CD4-positive, alpha-beta T cell (primary cell): ENCODE data around the gene ZFYVE27. TPM values are rescaled to one million over a fixed set of nuclear protein-coding genes. Genes with fewer than 3 reads are reported as not detected.

Experiments used
- ATAC-seq: fragments of 200-7000 bp; cut with Tn5 transposase; one replicate; pipeline ENCODE4 v1.10.0; 2022; ENCODE audit warnings: mild to moderate bottlenecking; ENCODE audit not compliant: poor library complexity
- CTCF ChIA-PET: fragments of 350-600 bp; sonication (Branson Sonifier 250); formaldehyde crosslinking; loops from one replicate; lab custom pipeline; 2021; ENCODE audit warnings: antibody characterized with exemption, inconsistent platforms; lab: Charles Lee
- POLR2A ChIA-PET: fragments of 350-600 bp; sonication (Branson Sonifier 250); formaldehyde crosslinking; loops from one replicate; lab custom pipeline; 2021; ENCODE audit warnings: antibody characterized with exemption, inconsistent platforms; lab: Charles Lee
- DNase-seq, 14 experiments: peaks; one replicate each; pipeline ENCODE4 v3.0.0-alpha.2; 2013 to 2020; ENCODE audit warnings: mixed read lengths in 2 of 14
- H3K27ac ChIP-seq, 2 donors: one replicate each; pipeline versions ENCODE4 v1.5.1 to v1.7.0; 2013; ENCODE audit warnings: low read length in 2 of 2, low read depth in 1 of 2, mild to moderate bottlenecking in 1 of 2
- H3K27me3 ChIP-seq, 2 experiments: 1 replicate in 1 of 2; 2 replicates in 1 of 2; pipeline versions ENCODE4 v1.6.1 to v1.7.0; 2013; ENCODE audit warnings: low read length in 2 of 2, control low read depth in 1 of 2, mild to moderate bottlenecking in 1 of 2, moderate library complexity in 1 of 2; ENCODE audit not compliant: insufficient read depth in 2 of 2, control insufficient read depth in 1 of 2
- H3K36me3 ChIP-seq: one replicate; pipeline ENCODE4 v1.6.1; 2013; ENCODE audit warnings: low read length, control low read depth; ENCODE audit not compliant: insufficient read depth
- H3K4me1 ChIP-seq: one replicate; pipeline ENCODE4 v1.6.1; 2013; ENCODE audit warnings: low read length, control low read depth; ENCODE audit not compliant: insufficient read depth
- H3K4me3 ChIP-seq: one replicate; pipeline ENCODE4 v1.5.1; 2013; ENCODE audit warnings: mild to moderate bottlenecking, low read length, moderate library complexity
- H3K9me3 ChIP-seq, 2 experiments: 1 replicate in 1 of 2; 2 replicates in 1 of 2; pipeline versions ENCODE4 v1.6.1 to v1.7.0; 2013; ENCODE audit warnings: low read length in 2 of 2, mild to moderate bottlenecking in 2 of 2, control low read depth in 1 of 2, moderate library complexity in 1 of 2; ENCODE audit not compliant: control insufficient read depth in 1 of 2, insufficient read depth in 1 of 2
- H3K27ac Mint-ChIP-seq: one replicate; pipeline ENCODE4 v1.8.0; 2020; ENCODE audit warnings: mixed read lengths
- H3K27me3 Mint-ChIP-seq: one replicate; pipeline ENCODE4 v1.8.0; 2021; ENCODE audit warnings: mixed read lengths
- H3K36me3 Mint-ChIP-seq: one replicate; pipeline ENCODE4 v1.8.0; 2021; ENCODE audit warnings: low read depth, mixed read lengths
- H3K4me1 Mint-ChIP-seq: one replicate; pipeline ENCODE4 v1.8.0; 2021; ENCODE audit warnings: low read depth, mixed read lengths
- H3K4me3 Mint-ChIP-seq: one replicate; pipeline ENCODE4 v1.8.0; 2020; ENCODE audit warnings: mild to moderate bottlenecking, mixed read lengths
- H3K9me3 Mint-ChIP-seq: one replicate; pipeline ENCODE4 v1.8.0; 2020; ENCODE audit warnings: mixed read lengths
- CTCF ChIP-seq: fragments of 200-600 bp; IDR thresholded peaks from one replicate; pipeline ENCODE4 v1.8.0; 2022; ENCODE audit warnings: antibody characterized with exemption, mild to moderate bottlenecking
- intact Hi-C, 2 experiments: fragments of 100-400 bp; cut with DNase I in 1 of 2; cut with micrococcal nuclease in 1 of 2; formaldehyde crosslinking; loops; one replicate each; pipeline versions ENCODE4 v1.15.1 to v1.9.0; 2023 to 2025; cut with DNase I, micrococcal nuclease
- total RNA-seq, 174 experiments: library from RNA in 2 of 174; stranded (reverse) in 2 of 174; gene quantifications; one replicate each; pipeline ENCODE4 v1.2.3 and lab custom pipeline; 2021 to 2026

Gene ZFYVE27
- total RNA-seq, 2 experiments from 2014 or later, result 58.4 to 60.6 TPM

- intact Hi-C loops, result loop anchor here (1.0 to 10.0 kb wide), 3 partner anchors 22 to 336 kb away; no protein-coding TSS in a partner anchor
- Histone ChIP-seq H3K4me3 (no peak overlapping the region), H3K27ac (no peak overlapping the region), H3K36me3 (no peaks in the 10 kb centered on the region), H3K27me3 (peaks cover 0 to 7% of the 10 kb centered on the region in 2 experiments), H3K9me3 (no peaks in the 10 kb centered on the region), H3K4me1 (peaks cover 15% of the 10 kb centered on the region)
- CTCF ChIA-PET, result interaction anchor here (0.7 to 2.4 kb wide), 10 partner anchors 8 to 160 kb away, joined by 3 to 11 read pairs (median 4); partner anchors contain the start of gene AVPI1
- DNase-seq (peak in 12 of 14 experiments; percentile 11 to 71 (median 34)), ATAC-seq (no peak)
- Mint-ChIP-seq H3K36me3 (no peaks in the 10 kb centered on the region), H3K9me3 (no peaks in the 10 kb centered on the region), H3K4me3 (no peak overlapping the region), H3K4me1 (peaks cover 11% of the 10 kb centered on the region), H3K27ac (no peak overlapping the region), H3K27me3 (peaks cover 50% of the 10 kb centered on the region)
- peak; percentile 69 for TF ChIP-seq CTCF
- POLR2A ChIA-PET, result interaction anchor here (2.3 kb wide), 1 partner anchor 22 kb away, joined by 8 read pairs; the partner anchor contains the start of gene AVPI1
These were observed 27.7 kb upstream of the ZFYVE27 start for GRCh38 chr10:97708976-97709946.

GRCh38 chr10:97711640-97712572 is 25.0 kb upstream of the ZFYVE27 start:
- no peak overlapping the region for H3K4me3 ChIP-seq
- no peaks in the 10 kb centered on the region for H3K36me3 ChIP-seq
- no peak overlapping the region for H3K27ac Mint-ChIP-seq
- intact Hi-C loops, result loop anchor here (5.0 kb wide), 1 partner anchor 35 kb away; no protein-coding TSS in a partner anchor
- POLR2A ChIA-PET, result no interaction called here
- no peak for DNase-seq
- H3K36me3 Mint-ChIP-seq, result no peaks in the 10 kb centered on the region
- peaks cover 40% of the 10 kb centered on the region for H3K27me3 Mint-ChIP-seq
- H3K27me3 ChIP-seq, result peaks cover 0 to 7% of the 10 kb centered on the region in 2 experiments
- H3K9me3 ChIP-seq, result no peaks in the 10 kb centered on the region
- peaks cover 15% of the 10 kb centered on the region for H3K4me1 Mint-ChIP-seq
- no peak for ATAC-seq
- peaks cover 22% of the 10 kb centered on the region for H3K4me1 ChIP-seq
- no peak for TF ChIP-seq CTCF
- H3K9me3 Mint-ChIP-seq, result no peaks in the 10 kb centered on the region
- no peak overlapping the region for H3K27ac ChIP-seq
- CTCF ChIA-PET, result interaction anchor here (0.7 to 2.8 kb wide), 2 partner anchors 10 to 14 kb away, joined by 3 to 7 read pairs; no protein-coding TSS in a partner anchor
- peak overlapping the region; percentile 86 for H3K4me3 Mint-ChIP-seq
